Sciatic nerve (tissue), 2 donors: ENCODE measurements around the gene HNRNPDL. TPM values are rescaled to one million over a fixed set of nuclear protein-coding genes. Genes with fewer than 3 reads are reported as not detected.
"Not testable (repeated sequence)": the region's sequence is repeated elsewhere in the genome, so short reads cannot be mapped to it uniquely, and the experiment has no call there.

Experiments
- ATAC-seq: fragments of 200-7000 bp; cut with Tn5 transposase; one replicate; pipeline ENCODE4 v1.9.1; 2020; ENCODE audit warnings: mild to moderate bottlenecking, moderate library complexity
- DNase-seq: peaks from one replicate; pipeline ENCODE4 v3.0.0-alpha.2; 2020; ENCODE audit warnings: low spot score
- intact Hi-C: fragments of 100-400 bp; cut with DNase I; formaldehyde crosslinking; loops from one replicate; pipeline ENCODE4 v1.14.2; 2022
- total RNA-seq: library from RNA; stranded (reverse); fragmentation: NEBNext Ultra II Directional; extraction: Animal tissue kit (Norgen Biotek cat#: 25700); gene quantifications from one replicate; pipeline ENCODE4 v1.2.1, GENCODE V29; 2021
- donor health status: DM: no; HTN: no; CAD: no.
- donor health status: DM: no; HTN: no; CAD: no.

The HNRNPDL gene
- 238 TPM for total RNA-seq

- ATAC-seq (peak; percentile 94), DNase-seq (peak; percentile 99)
- intact Hi-C loops = no loop called here
Measured at GRCh38 chr4:82430193-82430963, at the start of gene HNRNPDL, which contains the start of gene ENOPH1. Gene HNRNPDL, minus strand, starts transcription at chr4:82430462. Its CDS starts 772 bp downstream, at chr4:82429690. Gene ENOPH1, plus strand, starts transcription at chr4:82430590. Its CDS starts 240 bp downstream, at chr4:82430830.

- ATAC-seq (no peak), DNase-seq (no peak)
- intact Hi-C loops = no loop called here
Measured at GRCh38 chr4:82479562-82479961, 49.3 kb upstream of the HNRNPDL start.

- ATAC-seq, DNase-seq, intact Hi-C loops: not testable (repeated sequence)
Measured at GRCh38 chr4:82477469-82477868, 47.2 kb upstream of the HNRNPDL start.

- ATAC-seq, intact Hi-C loops, DNase-seq: not testable (repeated sequence)
Measured at GRCh38 chr4:82475931-82476330, 45.7 kb upstream of the HNRNPDL start.

- no peak for ATAC-seq
Measured at GRCh38 chr4:82473621-82474164, 43.4 kb upstream of the HNRNPDL start.

GRCh38 chr4:82473080-82473479 is 42.8 kb upstream of the HNRNPDL start:
- intact Hi-C loops, ATAC-seq: not testable (repeated sequence)

More at GRCh38 chr4:82473621-82474164, 43.4 kb upstream of the HNRNPDL start:
- DNase-seq = no peak
- intact Hi-C loops = no loop called here

GRCh38 chr4:82469791-82470345 is 39.6 kb upstream of the HNRNPDL start:
- DNase-seq = no peak
- peak; percentile 85 for ATAC-seq
- intact Hi-C loops = loop anchor here (10.0 kb wide), 1 partner anchor 795 kb away; no protein-coding TSS in a partner anchor

More at GRCh38 chr4:82473080-82473479, 42.8 kb upstream of the HNRNPDL start:
- not testable (repeated sequence) for DNase-seq

- no peak for ATAC-seq
- intact Hi-C loops = loop anchor here (10.0 kb wide), 1 partner anchor 797 kb away; no protein-coding TSS in a partner anchor
Measured at GRCh38 chr4:82467471-82467870, 37.2 kb upstream of the HNRNPDL start.

GRCh38 chr4:82463221-82463620 is 33.0 kb upstream of the HNRNPDL start:
- no peak for DNase-seq
- intact Hi-C loops = loop anchor here (10.0 kb wide), 1 partner anchor 802 kb away; no protein-coding TSS in a partner anchor
- no peak for ATAC-seq

More at GRCh38 chr4:82467471-82467870, 37.2 kb upstream of the HNRNPDL start:
- DNase-seq = no peak

GRCh38 chr4:82462415-82462831 is 32.2 kb upstream of the HNRNPDL start:
- DNase-seq (peak; percentile 92), ATAC-seq (peak; percentile 95)
- intact Hi-C loops = loop anchor here (10.0 kb wide), 1 partner anchor 802 kb away; no protein-coding TSS in a partner anchor

- DNase-seq (no peak), ATAC-seq (no peak)
- intact Hi-C loops = loop anchor here (10.0 kb wide), 1 partner anchor 803 kb away; no protein-coding TSS in a partner anchor
Measured at GRCh38 chr4:82461710-82462109, 31.4 kb upstream of the HNRNPDL start.

GRCh38 chr4:82458729-82459128 is 28.5 kb upstream of the HNRNPDL start:
- intact Hi-C loops = no loop called here
- DNase-seq (no peak), ATAC-seq (no peak)

GRCh38 chr4:82457266-82457665 is 27.0 kb upstream of the HNRNPDL start:
- intact Hi-C loops = no loop called here
- DNase-seq (no peak), ATAC-seq (no peak)

GRCh38 chr4:82452026-82452425 is 21.8 kb upstream of the HNRNPDL start:
- no peak for ATAC-seq
- intact Hi-C loops = no loop called here
- no peak for DNase-seq

GRCh38 chr4:82450966-82451755 is 20.9 kb upstream of the HNRNPDL start:
- intact Hi-C loops = no loop called here
- ATAC-seq = no peak
- DNase-seq = no peak

GRCh38 chr4:82447886-82448285 is 17.6 kb upstream of the HNRNPDL start:
- intact Hi-C loops = no loop called here
- no peak for DNase-seq
- ATAC-seq = no peak

- DNase-seq (no peak), ATAC-seq (no peak)
- intact Hi-C loops = no loop called here
Measured at GRCh38 chr4:82439088-82439487, 8.8 kb upstream of the HNRNPDL start.

- DNase-seq (no peak), ATAC-seq (no peak)
- intact Hi-C loops = no loop called here
Measured at GRCh38 chr4:82437285-82438005, 7.2 kb upstream of the HNRNPDL start.
